Thyroid gland (tissue), 4 donors: ENCODE results near the gene CXCL17.

Source experiments
- POLR2A ChIP-seq, 2 donors: fragments of 450-650 bp; IDR thresholded peaks; one replicate each; pipeline ENCODE4 v1.6.1; 2017; ENCODE audit warnings: antibody characterized with exemption in 2 of 2, mild to moderate bottlenecking in 2 of 2, moderate library complexity in 1 of 2
- TF ChIP-seq, protein P1 (sequence below), 6 experiments: fragments of 200-600 bp in 3 of 6; fragments of 450-650 bp in 3 of 6; sonication (generic) in 3 of 6; IDR thresholded peaks; one replicate each; pipeline ENCODE4 v1.5.1; 2016 to 2019; ENCODE audit warnings: antibody characterized with exemption in 6 of 6, mild to moderate bottlenecking in 2 of 6, inconsistent platforms in 1 of 6, moderate library complexity in 1 of 6

DNA sequence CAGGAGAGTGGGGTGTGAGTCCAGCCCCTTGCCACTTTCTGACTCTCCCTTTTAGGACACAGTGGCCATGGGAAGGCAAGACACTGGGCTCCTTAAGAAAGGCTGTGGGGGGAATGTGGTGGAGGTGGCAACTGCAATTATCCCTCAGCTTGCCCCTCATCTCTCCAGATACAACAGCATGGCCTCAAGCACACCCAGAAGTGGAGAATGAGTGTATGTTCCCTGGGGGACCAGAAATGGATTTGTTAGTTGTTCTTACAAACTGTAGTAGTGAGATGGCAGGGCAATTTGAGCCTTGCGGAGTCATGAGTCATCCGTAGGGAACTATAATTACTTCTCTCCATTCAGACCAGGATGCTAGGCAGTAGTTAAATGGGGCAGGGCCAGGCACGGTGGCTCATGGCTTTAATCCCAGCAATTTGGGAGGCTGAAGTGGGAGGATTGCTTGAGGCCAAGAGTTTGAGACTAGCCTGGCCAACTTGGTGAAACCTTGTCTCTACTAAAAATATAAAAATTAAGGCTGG is 25.6 kb upstream of the CXCL17 start:
- TF ChIP-seq, protein P1, sequence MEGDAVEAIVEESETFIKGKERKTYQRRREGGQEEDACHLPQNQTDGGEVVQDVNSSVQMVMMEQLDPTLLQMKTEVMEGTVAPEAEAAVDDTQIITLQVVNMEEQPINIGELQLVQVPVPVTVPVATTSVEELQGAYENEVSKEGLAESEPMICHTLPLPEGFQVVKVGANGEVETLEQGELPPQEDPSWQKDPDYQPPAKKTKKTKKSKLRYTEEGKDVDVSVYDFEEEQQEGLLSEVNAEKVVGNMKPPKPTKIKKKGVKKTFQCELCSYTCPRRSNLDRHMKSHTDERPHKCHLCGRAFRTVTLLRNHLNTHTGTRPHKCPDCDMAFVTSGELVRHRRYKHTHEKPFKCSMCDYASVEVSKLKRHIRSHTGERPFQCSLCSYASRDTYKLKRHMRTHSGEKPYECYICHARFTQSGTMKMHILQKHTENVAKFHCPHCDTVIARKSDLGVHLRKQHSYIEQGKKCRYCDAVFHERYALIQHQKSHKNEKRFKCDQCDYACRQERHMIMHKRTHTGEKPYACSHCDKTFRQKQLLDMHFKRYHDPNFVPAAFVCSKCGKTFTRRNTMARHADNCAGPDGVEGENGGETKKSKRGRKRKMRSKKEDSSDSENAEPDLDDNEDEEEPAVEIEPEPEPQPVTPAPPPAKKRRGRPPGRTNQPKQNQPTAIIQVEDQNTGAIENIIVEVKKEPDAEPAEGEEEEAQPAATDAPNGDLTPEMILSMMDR (IDR thresholded peaks at IDR 0.05), result no peak
- TF ChIP-seq POLR2A (IDR thresholded peaks at IDR 0.05), result no peak
